Measurements from ENCODE around the gene ARL6IP4.

ARL6IP4 gene

DNA sequence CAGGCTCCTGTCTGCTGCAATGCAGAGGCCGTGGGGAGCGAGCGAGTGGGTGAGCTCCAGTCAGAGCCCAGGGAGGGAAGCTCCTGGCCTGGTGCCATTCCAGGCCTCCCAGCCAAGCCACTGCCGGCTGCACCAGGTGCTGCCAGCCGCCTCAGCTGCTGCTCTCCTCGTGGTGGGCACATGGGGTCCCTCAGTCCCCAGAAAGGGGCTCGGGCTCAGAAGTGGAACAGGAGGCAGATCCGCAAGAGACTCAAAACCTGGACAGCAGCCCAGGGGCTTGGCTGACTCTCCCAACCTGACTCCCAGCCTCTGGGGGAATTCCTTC, 16.6 kb upstream of the ARL6IP4 start:
- H3K36me3 ChIP-seq (replicated peaks; ENCODE audit: insufficient read depth, low read length), result no peaks in the 10 kb centered on the region
- H3K79me2 ChIP-seq (ENCODE audit: low read length), result no peaks in the 10 kb centered on the region
- no peaks in the 10 kb centered on the region for H4K20me1 ChIP-seq (ENCODE audit: insufficient read depth, low read length)
- TF ChIP-seq EZH2 (optimal IDR thresholded peaks at IDR 0.05; ENCODE audit: low read depth, low read length) (no peak), EZH2phosphoT487 (IDR thresholded peaks at IDR 0.05; ENCODE audit: low read length) (no peak)
- TF ChIP-seq, protein P1, sequence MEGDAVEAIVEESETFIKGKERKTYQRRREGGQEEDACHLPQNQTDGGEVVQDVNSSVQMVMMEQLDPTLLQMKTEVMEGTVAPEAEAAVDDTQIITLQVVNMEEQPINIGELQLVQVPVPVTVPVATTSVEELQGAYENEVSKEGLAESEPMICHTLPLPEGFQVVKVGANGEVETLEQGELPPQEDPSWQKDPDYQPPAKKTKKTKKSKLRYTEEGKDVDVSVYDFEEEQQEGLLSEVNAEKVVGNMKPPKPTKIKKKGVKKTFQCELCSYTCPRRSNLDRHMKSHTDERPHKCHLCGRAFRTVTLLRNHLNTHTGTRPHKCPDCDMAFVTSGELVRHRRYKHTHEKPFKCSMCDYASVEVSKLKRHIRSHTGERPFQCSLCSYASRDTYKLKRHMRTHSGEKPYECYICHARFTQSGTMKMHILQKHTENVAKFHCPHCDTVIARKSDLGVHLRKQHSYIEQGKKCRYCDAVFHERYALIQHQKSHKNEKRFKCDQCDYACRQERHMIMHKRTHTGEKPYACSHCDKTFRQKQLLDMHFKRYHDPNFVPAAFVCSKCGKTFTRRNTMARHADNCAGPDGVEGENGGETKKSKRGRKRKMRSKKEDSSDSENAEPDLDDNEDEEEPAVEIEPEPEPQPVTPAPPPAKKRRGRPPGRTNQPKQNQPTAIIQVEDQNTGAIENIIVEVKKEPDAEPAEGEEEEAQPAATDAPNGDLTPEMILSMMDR (IDR thresholded peaks at IDR 0.05; ENCODE audit: low read length), result no peak
- peaks cover 3% of the 10 kb centered on the region; the same call in 1 of the 2 replicates for H3K4me1 ChIP-seq (ENCODE audit: low read length)
- no peak overlapping the region for H2AFZ ChIP-seq (ENCODE audit: low read length)
- no peak overlapping the region for H3K9ac ChIP-seq (ENCODE audit: low read length)
- no peaks in the 10 kb centered on the region for H3K9me2 ChIP-seq (replicated peaks; ENCODE audit: insufficient read depth, low read length)
- DNase-seq, result no peak
- no peaks in the 10 kb centered on the region for H3K9me3 ChIP-seq (replicated peaks; ENCODE audit: insufficient read depth, low read length)
- no peak overlapping the region for H3K4me2 ChIP-seq (ENCODE audit: low read depth, low read length)
- no peak overlapping the region for H3K27ac ChIP-seq (ENCODE audit: low read length)
- H3K27me3 ChIP-seq (replicated peaks; ENCODE audit: insufficient read depth, low read length), result no peaks in the 10 kb centered on the region
- no peak overlapping the region for H3K4me3 ChIP-seq (ENCODE audit: low read length)
- H3F3A ChIP-seq (ENCODE audit: insufficient read depth, low read length), result no peaks in the 10 kb centered on the region

DNA sequence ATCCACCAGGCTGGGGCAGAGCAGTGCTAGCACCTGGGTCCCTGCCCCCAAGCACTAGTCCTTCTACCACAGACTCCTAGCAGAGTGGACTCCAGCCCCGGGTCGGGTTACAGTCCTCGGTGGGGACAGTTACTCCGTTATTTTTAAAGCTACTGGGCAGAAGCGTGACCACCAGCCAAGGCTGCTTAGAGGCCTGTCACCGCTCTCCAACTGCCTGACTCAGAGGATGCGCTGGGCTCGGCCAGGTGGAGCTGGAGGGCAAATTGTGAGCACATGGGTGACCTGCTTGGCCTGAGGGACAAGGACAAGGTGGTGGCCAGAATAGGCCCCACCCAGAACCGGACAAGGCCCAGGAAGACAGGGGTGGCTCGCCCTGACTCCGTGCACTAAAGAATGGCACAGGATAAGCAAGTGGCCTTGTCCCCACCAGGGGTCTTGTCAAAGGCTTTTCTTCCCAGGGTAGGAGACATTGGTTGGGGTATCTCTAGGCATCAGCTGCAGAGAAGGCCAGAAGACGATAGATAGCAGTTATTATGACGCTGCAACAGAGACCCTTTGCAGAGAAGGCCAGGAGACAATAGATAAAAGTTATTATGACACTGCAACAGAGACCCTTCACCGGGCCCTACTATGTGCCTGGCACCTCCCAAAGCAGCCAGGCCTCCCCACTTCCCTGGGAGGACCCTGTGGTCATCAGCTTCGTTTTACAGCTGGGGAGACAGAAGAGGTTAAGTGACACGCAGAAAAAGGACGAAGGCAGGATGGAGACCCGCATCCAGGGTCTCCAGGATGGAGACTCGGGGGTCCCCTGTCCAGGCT, 15.8 kb upstream of the ARL6IP4 start:
- Histone ChIP-seq H3K4me2 (ENCODE audit: low read depth, low read length) (no peak overlapping the region), H3K79me2 (ENCODE audit: low read length) (no peaks in the 10 kb centered on the region), H3K4me1 (ENCODE audit: low read length) (peaks cover 3% of the 10 kb centered on the region; the same call in 1 of the 2 replicates), H3K4me3 (ENCODE audit: low read length) (no peak overlapping the region), H4K20me1 (ENCODE audit: insufficient read depth, low read length) (no peaks in the 10 kb centered on the region), H3K27ac (ENCODE audit: low read length) (no peak overlapping the region), H2AFZ (ENCODE audit: low read length) (no peak overlapping the region), H3K36me3 (replicated peaks; ENCODE audit: insufficient read depth, low read length) (no peaks in the 10 kb centered on the region), H3K9me3 (replicated peaks; ENCODE audit: insufficient read depth, low read length) (no peaks in the 10 kb centered on the region), H3K9me2 (replicated peaks; ENCODE audit: insufficient read depth, low read length) (no peaks in the 10 kb centered on the region), H3K9ac (ENCODE audit: low read length) (no peak overlapping the region), H3F3A (ENCODE audit: insufficient read depth, low read length) (no peaks in the 10 kb centered on the region), H3K27me3 (replicated peaks; ENCODE audit: insufficient read depth, low read length) (no peaks in the 10 kb centered on the region)
- TF ChIP-seq EZH2 (optimal IDR thresholded peaks at IDR 0.05; ENCODE audit: low read depth, low read length) (no peak), EZH2phosphoT487 (IDR thresholded peaks at IDR 0.05; ENCODE audit: low read length) (no peak)
- TF ChIP-seq, protein P1 (IDR thresholded peaks at IDR 0.05; ENCODE audit: low read length), result no peak
- no peak for DNase-seq

DNA sequence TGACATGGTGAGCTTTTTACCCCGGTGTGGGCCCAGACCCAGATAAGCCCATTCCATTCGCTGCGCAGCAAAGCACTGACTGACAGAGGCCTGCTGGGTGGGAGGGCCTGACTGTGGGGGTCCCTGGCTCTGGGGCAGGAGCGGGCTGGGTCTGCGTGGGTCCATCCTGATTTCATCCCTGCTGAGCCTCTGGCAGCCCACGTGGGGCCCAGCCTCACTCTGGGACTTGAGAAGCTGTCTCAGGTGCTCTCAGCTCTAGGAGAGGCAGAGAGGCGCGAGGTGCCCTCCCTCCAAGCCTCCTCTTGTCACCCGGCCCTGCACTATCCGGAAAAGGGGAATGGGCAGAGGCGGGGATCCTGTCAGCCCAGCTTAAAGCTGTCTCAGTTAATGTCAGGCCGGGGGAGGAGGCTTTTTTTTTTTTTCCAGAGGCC, 15.1 kb upstream of the ARL6IP4 start:
- Histone ChIP-seq H3K4me3 (ENCODE audit: low read length) (no peak overlapping the region; the same call in 1 of the 2 replicates), H3K79me2 (ENCODE audit: low read length) (no peaks in the 10 kb centered on the region), H3K9me3 (replicated peaks; ENCODE audit: insufficient read depth, low read length) (no peaks in the 10 kb centered on the region), H3K9me2 (replicated peaks; ENCODE audit: insufficient read depth, low read length) (no peaks in the 10 kb centered on the region), H3K27me3 (replicated peaks; ENCODE audit: insufficient read depth, low read length) (no peaks in the 10 kb centered on the region), H4K20me1 (ENCODE audit: insufficient read depth, low read length) (no peaks in the 10 kb centered on the region), H3K4me2 (ENCODE audit: low read depth, low read length) (peak overlapping the region; percentile 82; the same call in 1 of the 2 replicates), H3F3A (ENCODE audit: insufficient read depth, low read length) (no peaks in the 10 kb centered on the region), H3K36me3 (replicated peaks; ENCODE audit: insufficient read depth, low read length) (no peaks in the 10 kb centered on the region), H3K4me1 (ENCODE audit: low read length) (peaks cover 3% of the 10 kb centered on the region; the same call in 1 of the 2 replicates), H3K27ac (ENCODE audit: low read length) (no peak overlapping the region), H3K9ac (ENCODE audit: low read length) (no peak overlapping the region; the same call in 1 of the 2 replicates), H2AFZ (ENCODE audit: low read length) (no peak overlapping the region)
- TF ChIP-seq EZH2phosphoT487 (IDR thresholded peaks at IDR 0.05; ENCODE audit: low read length) (no peak), EZH2 (optimal IDR thresholded peaks at IDR 0.05; ENCODE audit: low read depth, low read length) (no peak)
- TF ChIP-seq, protein P1 (IDR thresholded peaks at IDR 0.05; ENCODE audit: low read length), result no peak
- DNase-seq, result no peak

All from MM.1S (cell line).